ENCODE results near the gene MFAP5. TPM values are rescaled to one million over a fixed set of nuclear protein-coding genes. Genes with fewer than 3 reads are reported as not detected.

Gene MFAP5
- total and polyA plus RNA-seq, 10 of the 15 experiments (the other 5 are each of a cell fraction or from before 2014, with no cell fraction given): 0.06 to 0.14 (median 0.12) TPM; not detected in 7

DNA sequence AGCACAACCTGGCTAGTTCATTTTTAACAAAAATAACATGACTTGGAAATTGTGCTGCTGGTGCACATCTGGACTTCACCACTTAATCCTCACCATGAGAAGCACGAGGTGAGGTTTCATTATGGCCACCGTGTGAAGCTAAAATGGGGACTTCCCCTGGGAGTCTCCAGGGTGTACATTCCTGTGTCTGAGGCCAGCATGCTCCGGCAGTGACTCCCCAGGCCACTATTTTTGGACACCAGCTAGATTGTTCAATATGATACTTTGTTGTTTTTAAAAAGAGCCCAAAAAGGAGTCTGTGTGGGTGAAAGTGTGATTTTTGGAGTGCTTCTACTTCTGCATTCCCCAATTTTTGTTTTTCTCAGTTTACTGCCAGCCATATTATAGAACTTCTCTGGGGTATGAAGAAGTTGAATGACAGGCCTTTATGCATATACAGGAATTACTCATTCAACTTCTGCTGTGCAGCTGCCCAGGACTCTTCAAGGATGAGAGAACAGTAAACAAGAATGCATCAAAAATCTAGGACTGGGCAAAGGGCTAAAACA is 33.1 kb downstream of the MFAP5 start (continued):
- TF ChIP-seq RAD51 (IDR thresholded peaks at IDR 0.05): peak; percentile 55; the same call in 1 of the 2 replicates
- no peak for TF ChIP-seq NFYB (IDR thresholded peaks at IDR 0.05; ENCODE audit: insufficient read depth, low read depth, low read length)
- TF ChIP-seq, protein P1, sequence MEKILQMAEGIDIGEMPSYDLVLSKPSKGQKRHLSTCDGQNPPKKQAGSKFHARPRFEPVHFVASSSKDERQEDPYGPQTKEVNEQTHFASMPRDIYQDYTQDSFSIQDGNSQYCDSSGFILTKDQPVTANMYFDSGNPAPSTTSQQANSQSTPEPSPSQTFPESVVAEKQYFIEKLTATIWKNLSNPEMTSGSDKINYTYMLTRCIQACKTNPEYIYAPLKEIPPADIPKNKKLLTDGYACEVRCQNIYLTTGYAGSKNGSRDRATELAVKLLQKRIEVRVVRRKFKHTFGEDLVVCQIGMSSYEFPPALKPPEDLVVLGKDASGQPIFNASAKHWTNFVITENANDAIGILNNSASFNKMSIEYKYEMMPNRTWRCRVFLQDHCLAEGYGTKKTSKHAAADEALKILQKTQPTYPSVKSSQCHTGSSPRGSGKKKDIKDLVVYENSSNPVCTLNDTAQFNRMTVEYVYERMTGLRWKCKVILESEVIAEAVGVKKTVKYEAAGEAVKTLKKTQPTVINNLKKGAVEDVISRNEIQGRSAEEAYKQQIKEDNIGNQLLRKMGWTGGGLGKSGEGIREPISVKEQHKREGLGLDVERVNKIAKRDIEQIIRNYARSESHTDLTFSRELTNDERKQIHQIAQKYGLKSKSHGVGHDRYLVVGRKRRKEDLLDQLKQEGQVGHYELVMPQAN (conservative IDR thresholded peaks at IDR 0.05): peak; percentile 33; the same call in 1 of the 2 replicates
- TF ChIP-seq PBX3 (IDR thresholded peaks at IDR 0.05; ENCODE audit: insufficient replicate concordance, low read depth, low read length): peak; percentile 80
- TF ChIP-seq RELB (IDR thresholded peaks at IDR 0.05; ENCODE audit: low read depth): peak; percentile 99
- TF ChIP-seq, protein P2, sequence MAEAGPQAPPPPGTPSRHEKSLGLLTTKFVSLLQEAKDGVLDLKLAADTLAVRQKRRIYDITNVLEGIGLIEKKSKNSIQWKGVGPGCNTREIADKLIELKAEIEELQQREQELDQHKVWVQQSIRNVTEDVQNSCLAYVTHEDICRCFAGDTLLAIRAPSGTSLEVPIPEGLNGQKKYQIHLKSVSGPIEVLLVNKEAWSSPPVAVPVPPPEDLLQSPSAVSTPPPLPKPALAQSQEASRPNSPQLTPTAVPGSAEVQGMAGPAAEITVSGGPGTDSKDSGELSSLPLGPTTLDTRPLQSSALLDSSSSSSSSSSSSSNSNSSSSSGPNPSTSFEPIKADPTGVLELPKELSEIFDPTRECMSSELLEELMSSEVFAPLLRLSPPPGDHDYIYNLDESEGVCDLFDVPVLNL (IDR thresholded peaks at IDR 0.05; ENCODE audit: low read depth, low read length): no peak
- no peak for TF ChIP-seq SMAD5 (IDR thresholded peaks at IDR 0.05; ENCODE audit: low read depth)
- TF ChIP-seq MEF2B (IDR thresholded peaks at IDR 0.05; ENCODE audit: partially characterized antibody, poor library complexity, severe bottlenecking): peak; percentile 100
- no peak for TF ChIP-seq HDAC2 (IDR thresholded peaks at IDR 0.05)
- TF ChIP-seq BCL11A (IDR thresholded peaks at IDR 0.05; ENCODE audit: low read depth, low read length): peak; percentile 93
- TF ChIP-seq, protein P3, sequence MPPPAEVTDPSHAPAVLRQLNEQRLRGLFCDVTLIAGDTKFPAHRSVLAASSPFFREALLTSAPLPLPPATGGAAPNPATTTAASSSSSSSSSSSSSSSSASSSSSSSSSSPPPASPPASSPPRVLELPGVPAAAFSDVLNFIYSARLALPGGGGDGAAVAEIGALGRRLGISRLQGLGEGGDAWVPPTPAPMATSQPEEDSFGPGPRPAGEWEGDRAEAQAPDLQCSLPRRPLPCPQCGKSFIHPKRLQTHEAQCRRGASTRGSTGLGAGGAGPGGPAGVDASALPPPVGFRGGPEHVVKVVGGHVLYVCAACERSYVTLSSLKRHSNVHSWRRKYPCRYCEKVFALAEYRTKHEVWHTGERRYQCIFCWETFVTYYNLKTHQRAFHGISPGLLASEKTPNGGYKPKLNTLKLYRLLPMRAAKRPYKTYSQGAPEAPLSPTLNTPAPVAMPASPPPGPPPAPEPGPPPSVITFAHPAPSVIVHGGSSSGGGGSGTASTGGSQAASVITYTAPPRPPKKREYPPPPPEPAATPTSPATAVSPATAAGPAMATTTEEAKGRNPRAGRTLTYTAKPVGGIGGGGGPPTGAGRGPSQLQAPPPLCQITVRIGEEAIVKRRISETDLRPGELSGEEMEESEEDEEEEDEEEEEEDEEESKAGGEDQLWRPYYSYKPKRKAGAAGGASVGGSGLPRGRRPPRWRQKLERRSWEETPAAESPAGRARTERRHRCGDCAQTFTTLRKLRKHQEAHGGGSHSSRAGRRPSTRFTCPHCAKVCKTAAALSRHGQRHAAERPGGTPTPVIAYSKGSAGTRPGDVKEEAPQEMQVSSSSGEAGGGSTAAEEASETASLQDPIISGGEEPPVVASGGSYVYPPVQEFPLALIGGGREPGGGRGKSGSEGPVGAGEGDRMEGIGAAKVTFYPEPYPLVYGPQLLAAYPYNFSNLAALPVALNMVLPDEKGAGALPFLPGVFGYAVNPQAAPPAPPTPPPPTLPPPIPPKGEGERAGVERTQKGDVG (CRISPR knock-in tag; IDR thresholded peaks at IDR 0.05): no peak
- no peak for TF ChIP-seq E4F1 (IDR thresholded peaks at IDR 0.05; ENCODE audit: borderline replicate concordance, partially characterized antibody)
- peak; percentile 61 for TF ChIP-seq SPI1 (IDR thresholded peaks at IDR 0.05; ENCODE audit: borderline replicate concordance, insufficient read depth, low read depth, low read length)
- TF ChIP-seq PML (IDR thresholded peaks at IDR 0.05; ENCODE audit: low read length): peak; percentile 88
- no peak for TF ChIP-seq WRNIP1 (IDR thresholded peaks at IDR 0.05; ENCODE audit: borderline replicate concordance, low read depth, low read length)
- no peak for TF ChIP-seq YBX1 (IDR thresholded peaks at IDR 0.05)
- TF ChIP-seq SRF (IDR thresholded peaks at IDR 0.05; ENCODE audit: low read depth in 2 of 2, low read length in 2 of 2): no peak
